ENCODE results near the gene RPP38.

The RPP38 gene

DNA sequence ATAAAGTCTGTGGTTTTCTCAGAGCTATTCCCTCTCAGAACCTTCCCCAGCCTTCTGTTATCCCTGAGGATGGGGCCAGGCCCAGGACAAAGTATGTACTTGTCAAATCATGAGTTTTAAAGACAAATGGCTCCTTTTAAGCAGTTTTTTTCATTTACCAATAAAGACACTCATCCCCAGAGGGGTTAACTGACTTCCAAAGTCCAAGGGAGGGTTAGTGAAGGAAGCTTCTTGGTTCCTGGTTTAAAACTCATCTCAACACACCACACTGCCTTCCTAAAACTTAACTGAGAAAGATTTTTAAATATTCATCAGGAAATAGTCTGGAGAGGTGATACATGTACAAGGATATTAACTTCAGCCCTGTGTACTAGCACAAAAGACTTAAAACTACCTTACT, 55.4 kb downstream of the RPP38 start:
- no peak for DNase-seq (ENCODE audit: low spot score)

All from RKO (cell line).